Ishikawa (cell line): ENCODE results near the gene LPAR5.

Experiments used
- CEBPB ChIP-seq: IDR thresholded peaks from 2 replicates; pipeline ENCODE4 v1.6.1; 2012
- CREB1 ChIP-seq: IDR thresholded peaks from 2 replicates; pipeline ENCODE4 v1.6.1; 2012; ENCODE audit warnings: low read depth
- EGR1 ChIP-seq: IDR thresholded peaks from 2 replicates; pipeline ENCODE4 v1.6.1; 2012
- EP300 ChIP-seq: IDR thresholded peaks from 2 replicates; pipeline ENCODE4 v1.6.1; 2012; ENCODE audit warnings: borderline replicate concordance
- FOXM1 ChIP-seq: IDR thresholded peaks from 2 replicates; pipeline ENCODE4 v1.6.1; 2012; ENCODE audit warnings: low read depth, borderline replicate concordance
- NFIC ChIP-seq: IDR thresholded peaks from 2 replicates; pipeline ENCODE4 v1.6.1; 2012
- RAD21 ChIP-seq: IDR thresholded peaks from 2 replicates; pipeline ENCODE4 v1.6.1; 2012; ENCODE audit warnings: low read depth
- REST ChIP-seq: IDR thresholded peaks from 2 replicates; pipeline ENCODE4 v1.6.1; 2012; ENCODE audit warnings: low read depth, mild to moderate bottlenecking
- TAF1 ChIP-seq: IDR thresholded peaks from 2 replicates; pipeline ENCODE4 v1.6.1; 2012; ENCODE audit warnings: low read depth, mild to moderate bottlenecking
- TCF12 ChIP-seq: IDR thresholded peaks from 2 replicates; pipeline ENCODE4 v1.6.1; 2012; ENCODE audit warnings: low read depth
- TEAD4 ChIP-seq: IDR thresholded peaks from 2 replicates; pipeline ENCODE4 v1.6.1; 2012
- USF1 ChIP-seq: IDR thresholded peaks from 2 replicates; pipeline ENCODE4 v1.6.1; 2012
- YY1 ChIP-seq: IDR thresholded peaks from 2 replicates; pipeline ENCODE4 v1.6.1; 2012; ENCODE audit warnings: low read depth
- ZBTB7A ChIP-seq: IDR thresholded peaks from 2 replicates; pipeline ENCODE4 v1.6.1; 2012; ENCODE audit warnings: low read depth
- TF ChIP-seq, protein P1 (sequence below): IDR thresholded peaks from 2 replicates; pipeline ENCODE4 v1.6.1; 2012

LPAR5 gene

DNA sequence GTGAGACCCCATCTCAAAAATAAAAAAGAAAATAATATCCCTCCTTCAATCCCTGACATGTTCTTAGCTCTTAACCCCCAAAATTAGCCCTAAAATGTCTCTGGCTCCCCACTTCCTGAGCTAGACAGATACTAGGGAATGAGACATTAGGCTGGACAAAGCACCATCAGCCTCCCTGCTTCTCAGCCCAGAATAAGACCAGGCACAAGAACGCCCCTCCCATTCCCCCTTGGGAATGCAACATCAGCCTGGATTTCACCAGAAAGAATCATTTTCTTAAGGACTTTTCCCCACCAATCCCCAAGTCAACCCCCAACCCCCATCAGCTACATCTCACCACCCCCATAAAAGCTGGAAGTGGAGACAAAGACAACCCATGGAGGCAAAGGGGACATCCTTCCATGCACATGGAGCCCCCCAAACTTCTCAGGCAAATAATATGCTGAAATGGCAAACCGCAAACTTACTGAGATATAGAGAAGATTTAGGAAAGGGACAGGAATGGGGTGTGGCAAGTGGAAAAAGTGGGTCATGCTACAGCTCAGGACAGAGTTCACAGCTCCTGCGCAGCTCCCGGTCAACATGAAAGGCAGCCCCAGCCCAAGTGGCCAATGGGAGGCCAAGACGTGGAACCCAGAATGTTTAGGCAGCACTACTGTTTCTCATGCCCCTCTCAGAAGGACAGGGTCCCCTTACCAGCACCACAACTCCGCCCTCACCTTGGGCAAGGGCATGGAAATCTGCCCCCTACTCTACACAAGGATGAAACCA, 31.3 kb downstream of the LPAR5 start:
- TF ChIP-seq FOXM1 (no peak), NFIC (no peak), RAD21 (no peak), USF1 (no peak), TAF1 (no peak), TCF12 (no peak), CREB1 (no peak), EP300 (no peak), TEAD4 (no peak), EGR1 (no peak)
- TF ChIP-seq, protein P1, sequence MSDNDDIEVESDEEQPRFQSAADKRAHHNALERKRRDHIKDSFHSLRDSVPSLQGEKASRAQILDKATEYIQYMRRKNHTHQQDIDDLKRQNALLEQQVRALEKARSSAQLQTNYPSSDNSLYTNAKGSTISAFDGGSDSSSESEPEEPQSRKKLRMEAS = no peak

GRCh38 chr12:6603095-6603567, 32.6 kb downstream of the LPAR5 start:
- TF ChIP-seq, protein P1 = no peak
- TF ChIP-seq CEBPB (no peak), EP300 (no peak), YY1 (no peak), ZBTB7A (no peak), NFIC (no peak), EGR1 (no peak), REST (no peak)

DNA sequence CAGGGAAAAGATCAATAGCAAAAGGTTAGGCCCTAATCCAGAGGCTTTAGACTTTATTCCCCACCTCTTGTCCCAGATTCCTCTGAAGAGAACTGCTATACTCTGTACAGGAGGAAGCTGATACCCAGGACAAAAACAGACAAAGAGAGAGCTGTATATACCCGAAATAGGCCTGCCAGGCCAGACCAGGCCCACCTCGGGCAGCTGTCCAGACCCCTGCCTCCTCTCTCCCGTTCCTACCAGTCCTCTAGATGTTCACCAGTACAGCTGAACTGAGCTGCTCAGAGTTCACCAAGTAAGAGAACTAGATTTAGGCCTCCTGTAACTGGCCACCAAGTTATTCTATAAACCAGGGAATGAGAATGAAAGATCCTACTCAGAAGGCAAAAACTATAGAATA, 33.2 kb downstream of the LPAR5 start:
- TF ChIP-seq TCF12 (no peak), EP300 (no peak), CEBPB (no peak), USF1 (no peak), YY1 (no peak), RAD21 (no peak), ZBTB7A (no peak), TEAD4 (no peak), EGR1 (no peak), TAF1 (no peak), NFIC (no peak), REST (no peak)
- TF ChIP-seq, protein P1 = no peak

- TF ChIP-seq, protein P1 = no peak
- no peak for TF ChIP-seq FOXM1
- TF ChIP-seq CREB1 = no peak
- peak; percentile 62 for TF ChIP-seq REST
- TF ChIP-seq TAF1 = no peak
Measured at GRCh38 chr12:6592087-6592486, 43.7 kb downstream of the LPAR5 start.
